GM19463 (cell line): ENCODE data around the gene SUGCT.

Experiments used
- ATAC-seq: cut with Tn5 transposase; IDR thresholded peaks from one replicate; pipeline ENCODE4 v1.9.1; 2021; ENCODE audit warnings: mild to moderate bottlenecking, moderate library complexity; ENCODE audit not compliant: unreplicated experiment

The SUGCT gene

GRCh38 chr7:40755438-40755837 is 620.6 kb downstream of the SUGCT start:
- ATAC-seq, result no peak

- ATAC-seq, result no peak
Measured at GRCh38 chr7:40757109-40757508, 622.3 kb downstream of the SUGCT start.

- ATAC-seq, result no peak
Measured at GRCh38 chr7:40758590-40758989, 623.8 kb downstream of the SUGCT start.

GRCh38 chr7:40760293-40760964 is 625.6 kb downstream of the SUGCT start:
- ATAC-seq, result no peak

DNA sequence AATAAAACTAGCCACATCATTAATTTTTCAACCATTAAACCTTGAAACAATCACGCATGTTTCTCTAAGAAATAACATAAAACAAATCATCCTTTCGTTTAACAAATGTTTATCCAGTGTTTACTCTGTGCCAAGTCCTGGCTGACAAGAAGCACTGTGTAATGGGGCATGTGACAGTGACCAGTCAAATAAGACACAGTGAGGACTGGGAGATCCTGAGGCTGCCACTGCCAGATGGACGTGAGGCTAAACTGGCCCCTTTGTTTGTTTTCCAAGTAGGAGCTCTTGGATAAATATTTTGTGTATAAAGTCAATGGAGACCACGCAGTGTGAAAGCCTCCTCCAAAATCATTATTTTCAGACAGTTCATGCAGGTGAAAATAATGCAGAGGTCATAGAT is 626.2 kb downstream of the SUGCT start:
- no peak for ATAC-seq

- ATAC-seq, result no peak
Measured at GRCh38 chr7:40761762-40762560, 627.2 kb downstream of the SUGCT start.

- ATAC-seq, result no peak
Measured at GRCh38 chr7:40763319-40764287, 628.8 kb downstream of the SUGCT start.

GRCh38 chr7:40765639-40766038 is 630.8 kb downstream of the SUGCT start:
- ATAC-seq, result no peak

DNA sequence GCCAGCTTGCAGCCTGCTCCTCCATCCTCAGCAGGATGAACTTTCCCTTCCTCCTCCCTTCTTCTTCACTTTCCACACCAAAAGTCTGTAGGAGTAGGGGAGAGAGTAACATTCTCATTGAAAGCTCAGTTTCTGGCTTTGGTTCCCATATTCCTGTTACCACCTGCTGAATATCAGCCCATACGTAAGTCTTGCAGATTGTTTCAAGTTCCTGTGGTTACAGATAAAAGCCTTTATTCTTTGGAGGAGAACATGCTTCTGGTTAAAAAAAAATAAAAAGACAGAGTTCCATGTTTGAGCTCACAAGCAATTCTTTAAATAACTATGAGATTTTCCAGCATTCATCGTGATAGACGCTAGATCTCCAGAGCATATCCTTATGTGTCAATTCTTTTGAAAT is 637.3 kb downstream of the SUGCT start:
- no peak for ATAC-seq

GRCh38 chr7:40773656-40774055 is 638.9 kb downstream of the SUGCT start:
- no peak for ATAC-seq

DNA sequence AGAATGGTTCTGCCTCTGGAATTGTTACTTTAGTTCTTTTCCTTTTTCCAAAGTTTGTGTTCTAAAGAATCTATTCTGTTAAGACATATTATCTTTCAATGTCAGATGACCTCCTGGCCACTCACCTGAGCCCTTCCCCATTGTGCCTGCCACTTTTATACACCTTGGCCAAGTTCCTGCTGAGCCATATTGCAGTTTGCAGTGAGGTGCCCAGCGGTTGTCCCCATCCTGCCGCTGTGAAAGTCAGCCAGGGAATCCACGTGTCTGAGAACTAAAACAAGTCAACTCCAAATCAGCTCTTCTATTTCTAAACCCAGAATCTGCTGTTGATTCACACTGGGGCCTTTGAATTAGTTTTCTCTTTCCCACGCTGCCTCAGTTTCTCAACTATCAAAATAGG is 641.1 kb downstream of the SUGCT start:
- ATAC-seq, result no peak

GRCh38 chr7:40777730-40778312 is 643.0 kb downstream of the SUGCT start:
- ATAC-seq, result no peak

GRCh38 chr7:40780460-40780859 is 645.7 kb downstream of the SUGCT start:
- no peak for ATAC-seq

- ATAC-seq, result no peak
Measured at GRCh38 chr7:40782836-40783235, 648.0 kb downstream of the SUGCT start.

- ATAC-seq, result no peak
Measured at GRCh38 chr7:40784176-40784575, 649.4 kb downstream of the SUGCT start.

DNA sequence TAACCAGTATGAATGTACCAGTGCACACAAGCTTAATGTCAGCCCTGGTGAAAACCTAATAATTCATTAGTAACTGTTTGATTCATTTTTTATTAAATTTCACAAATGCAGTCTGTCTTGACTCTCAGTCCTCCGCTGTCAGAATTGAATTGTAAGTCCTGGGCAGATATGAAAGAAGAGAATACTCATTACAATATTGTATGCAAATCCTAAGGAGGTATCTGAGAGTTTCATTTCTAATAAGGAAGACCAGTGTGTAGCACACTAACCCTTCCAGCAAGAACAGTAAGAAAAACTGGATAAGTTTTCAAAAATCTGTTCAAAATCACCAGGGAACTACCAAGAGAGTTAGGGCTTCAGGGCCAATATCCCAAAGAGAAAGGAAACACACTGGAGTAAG is 652.1 kb downstream of the SUGCT start:
- no peak for ATAC-seq

DNA sequence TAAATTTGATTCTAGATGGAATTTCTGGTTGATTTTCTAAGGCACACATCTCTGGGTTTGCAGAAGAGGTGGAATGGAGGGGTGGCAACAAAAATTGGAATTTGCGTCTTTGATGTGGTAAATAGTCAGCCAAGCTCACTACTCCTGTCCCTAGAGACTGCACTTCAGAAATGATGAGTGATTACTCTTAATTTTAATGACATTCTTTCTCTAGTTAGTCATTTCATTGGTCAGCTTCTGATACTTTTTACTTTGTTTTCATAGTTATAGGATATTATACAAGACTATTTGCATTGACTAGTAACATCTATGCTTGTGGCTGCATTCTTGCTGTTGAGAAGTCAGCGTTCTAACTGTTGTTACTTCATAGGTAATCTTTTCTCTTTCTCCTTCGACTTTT is 658.3 kb downstream of the SUGCT start:
- ATAC-seq, result no peak

GRCh38 chr7:40795607-40796006 is 660.8 kb downstream of the SUGCT start:
- no peak for ATAC-seq

DNA sequence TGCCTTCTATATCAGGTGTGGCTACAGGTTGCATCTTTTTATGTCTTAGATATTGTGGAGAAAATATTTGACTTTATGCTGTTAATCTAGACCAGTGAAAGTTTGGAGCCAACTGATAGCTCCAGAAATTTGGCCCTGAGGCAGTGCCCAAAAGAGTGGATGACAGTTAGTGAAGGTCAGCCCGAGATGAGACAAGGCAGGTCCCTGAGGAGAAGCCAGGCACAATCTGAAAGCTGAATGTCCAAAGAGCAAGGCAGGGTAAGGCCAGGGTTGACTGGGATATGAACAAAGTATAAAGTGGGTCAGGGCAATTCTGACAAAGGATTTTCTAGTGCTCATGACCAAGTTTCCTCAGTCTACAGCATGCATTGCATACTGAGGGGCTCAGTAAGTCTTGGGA is 661.9 kb downstream of the SUGCT start:
- no peak for ATAC-seq

DNA sequence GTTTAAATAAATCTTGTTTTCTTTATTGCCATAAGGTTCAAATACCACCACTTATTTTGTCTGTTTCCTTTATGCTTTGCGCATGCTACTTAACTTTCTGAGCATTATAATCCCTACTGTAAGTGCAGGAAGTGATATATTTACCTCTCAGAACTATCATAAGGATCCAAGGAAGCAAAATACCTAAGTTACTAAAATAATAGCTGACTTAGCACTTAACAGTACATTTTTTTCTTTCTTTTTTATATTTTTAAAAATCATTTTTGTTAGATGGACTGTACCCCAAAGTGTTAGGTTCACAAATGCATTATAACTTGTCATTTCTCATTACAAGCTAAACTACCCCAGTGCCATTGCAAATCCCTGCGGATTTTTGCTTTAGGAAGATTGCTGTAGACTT is 663.8 kb downstream of the SUGCT start:
- ATAC-seq, result no peak
